NT2/D1 (cell line): ENCODE measurements around the gene R3HDM4.

Source experiments
- DNase-seq: peaks from one replicate; pipeline ENCODE4 v3.0.0-alpha.2; 2011; ENCODE audit warnings: low read depth, low spot score
- H3K27me3 ChIP-seq: 2 replicates; pipeline ENCODE4 v1.6.0; 2011; ENCODE audit warnings: mild to moderate bottlenecking; ENCODE audit not compliant: insufficient read length, insufficient read depth
- H3K36me3 ChIP-seq: 2 replicates; pipeline ENCODE4 v1.6.1; 2011; ENCODE audit warnings: mild to moderate bottlenecking, low read length, mixed read lengths; ENCODE audit not compliant: insufficient read depth, insufficient read length
- H3K4me1 ChIP-seq: 2 replicates; pipeline ENCODE4 v1.5.1; 2011; ENCODE audit not compliant: insufficient read depth, insufficient read length
- H3K4me3 ChIP-seq: 2 replicates; pipeline ENCODE4 v1.5.1; 2011; ENCODE audit warnings: low read depth; ENCODE audit not compliant: insufficient read length
- H3K9ac ChIP-seq: 2 replicates; pipeline ENCODE4 v1.6.0; 2011; ENCODE audit warnings: low read depth; ENCODE audit not compliant: insufficient read length
- H3K9me3 ChIP-seq: 2 replicates; pipeline ENCODE4 v1.5.1; 2011; ENCODE audit warnings: mild to moderate bottlenecking, low read length; ENCODE audit not compliant: insufficient read depth
- SUZ12 ChIP-seq: IDR thresholded peaks from 2 replicates; pipeline ENCODE4 v1.6.1; 2011; ENCODE audit not compliant: insufficient read length, insufficient read depth; ENCODE audit errors: extremely low read depth
- YY1 ChIP-seq: IDR thresholded peaks from 2 replicates; pipeline ENCODE4 v1.6.1; 2011; ENCODE audit not compliant: insufficient read length, insufficient read depth
- ZNF274 ChIP-seq: IDR thresholded peaks from 2 replicates; pipeline ENCODE4 v1.6.1; 2011; ENCODE audit warnings: mild to moderate bottlenecking, low read depth, low read length

Gene R3HDM4

DNA sequence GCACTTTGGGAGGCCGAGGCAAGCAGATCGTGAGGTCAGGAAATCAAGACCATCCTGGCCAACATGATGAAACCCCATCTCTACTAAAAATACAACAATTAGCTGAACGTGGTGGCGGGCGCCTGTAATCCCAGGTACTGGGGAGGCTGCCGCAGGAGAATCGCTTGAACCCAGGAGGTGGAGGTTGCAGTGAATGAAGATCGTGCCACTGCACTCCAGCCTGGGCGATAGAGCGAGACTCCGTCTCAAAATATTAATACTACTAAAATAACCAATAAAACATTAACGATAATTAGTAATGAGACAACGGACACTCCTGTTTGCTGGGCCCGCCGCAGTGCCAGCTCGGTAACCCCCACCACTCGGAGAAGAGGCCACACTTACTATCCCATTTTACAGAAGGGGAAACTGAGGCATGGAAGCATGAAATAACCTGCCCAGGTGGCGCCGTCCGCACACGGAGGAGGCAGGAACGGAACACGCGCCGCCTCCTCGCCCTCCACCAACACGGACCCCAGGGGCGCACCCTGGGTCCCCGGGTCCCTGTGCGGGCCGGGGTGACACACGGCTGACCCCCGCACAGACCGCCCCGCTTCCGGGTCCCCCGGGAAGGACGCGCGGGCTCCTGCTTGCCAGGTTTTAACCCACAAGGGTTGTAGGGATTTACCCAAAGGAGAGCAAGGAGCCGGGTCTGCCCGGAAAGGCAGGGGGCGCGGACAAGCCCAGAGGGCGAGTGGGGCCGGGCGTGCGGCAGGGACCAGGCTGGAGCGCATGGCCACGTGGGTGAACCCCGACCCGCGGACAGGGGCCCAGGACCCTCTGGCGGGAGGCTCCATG is 1.6 kb downstream of the R3HDM4 start:
- Histone ChIP-seq H3K9ac (no peak overlapping the region), H3K27me3 (peaks cover 9% of the 10 kb centered on the region), H3K36me3 (no peaks in the 10 kb centered on the region), H3K9me3 (no peaks in the 10 kb centered on the region), H3K4me1 (peaks cover 10% of the 10 kb centered on the region), H3K4me3 (no peak overlapping the region)
- TF ChIP-seq SUZ12 (no peak), YY1 (no peak), ZNF274 (no peak)
- DNase-seq: no peak

DNA sequence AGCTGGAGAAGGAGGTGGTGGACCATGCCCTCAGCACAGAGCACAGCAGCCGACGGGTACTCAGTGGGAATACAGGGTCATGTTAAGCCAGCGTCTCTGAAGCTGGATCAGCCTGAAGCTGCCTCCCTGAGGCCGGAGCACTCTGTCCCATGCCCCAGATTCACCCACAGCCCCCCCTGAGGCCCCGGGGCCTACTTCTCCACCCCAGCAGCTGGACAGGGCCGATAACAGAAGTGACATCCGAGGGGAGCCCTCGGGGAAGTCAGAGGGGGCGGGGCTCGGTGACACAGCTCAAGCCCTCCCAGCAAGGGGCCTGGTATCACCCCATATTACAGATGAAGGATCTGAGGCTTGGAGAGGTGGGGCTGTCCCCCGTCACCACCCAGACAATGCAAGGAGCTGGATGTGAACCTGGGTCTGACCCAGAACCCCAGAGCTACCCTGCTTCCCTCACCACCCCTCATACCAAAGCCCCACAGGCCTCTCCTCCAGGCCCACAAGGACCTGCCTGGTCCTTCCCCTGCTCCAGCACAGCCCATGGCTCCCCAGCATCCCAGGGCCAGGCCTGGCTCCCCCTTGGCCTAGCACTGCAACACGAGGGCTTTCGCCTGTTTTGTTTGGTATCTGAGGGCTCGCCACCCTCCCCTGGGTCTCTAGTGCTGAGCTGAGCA is 5.7 kb downstream of the R3HDM4 start:
- no peak overlapping the region for H3K4me3 ChIP-seq
- TF ChIP-seq YY1 (no peak), SUZ12 (no peak), ZNF274 (no peak)
- H3K36me3 ChIP-seq: peaks cover 7% of the 10 kb centered on the region
- peaks cover 7% of the 10 kb centered on the region for H3K4me1 ChIP-seq
- H3K9me3 ChIP-seq: no peaks in the 10 kb centered on the region
- H3K9ac ChIP-seq: peak overlapping the region; percentile 44
- no peaks in the 10 kb centered on the region for H3K27me3 ChIP-seq
- no peak for DNase-seq

DNA sequence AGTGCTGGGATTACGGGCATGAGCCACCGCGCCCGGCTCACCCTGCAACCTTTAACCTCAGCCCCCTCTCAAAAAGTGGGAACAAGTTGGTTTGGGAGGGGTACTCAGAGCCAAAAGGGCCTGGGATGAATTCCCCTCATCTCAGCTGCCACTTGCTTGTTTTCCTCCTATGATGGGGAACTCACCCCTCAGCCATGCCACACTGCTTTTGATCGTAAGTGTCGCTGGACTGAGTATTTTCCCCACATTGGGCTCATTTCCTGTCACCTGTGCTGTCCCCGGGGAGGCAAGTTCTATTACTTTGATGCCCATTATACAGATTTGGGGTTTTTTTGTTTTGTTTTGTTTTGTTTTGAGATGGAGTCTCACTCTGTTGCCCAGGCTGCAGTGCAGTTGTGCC is 6.5 kb downstream of the R3HDM4 start:
- peaks cover 7% of the 10 kb centered on the region for H3K4me1 ChIP-seq

DNA sequence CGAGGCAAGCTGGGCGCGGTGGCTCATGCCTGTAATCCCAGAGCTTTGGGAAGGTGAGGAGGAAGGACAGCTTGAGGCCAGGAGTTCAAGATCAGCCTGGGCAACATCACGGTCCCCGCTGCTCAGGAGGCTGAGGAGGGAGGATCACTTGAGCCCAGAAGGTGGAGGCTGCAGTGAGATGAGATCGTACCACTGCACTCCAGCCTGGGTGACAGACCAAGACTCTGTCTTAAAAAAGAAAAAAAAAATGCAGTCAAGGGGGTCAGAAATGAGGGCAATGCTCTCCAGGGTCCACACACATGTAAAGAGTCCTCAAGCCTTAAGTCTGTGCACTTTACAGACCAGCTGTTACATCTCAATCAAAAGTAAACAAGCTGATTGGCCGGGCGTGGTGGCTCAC is 8.5 kb downstream of the R3HDM4 start:
- Histone ChIP-seq H3K27me3 (no peaks in the 10 kb centered on the region), H3K4me1 (peaks cover 15% of the 10 kb centered on the region), H3K4me3 (no peak overlapping the region), H3K36me3 (peaks cover 28% of the 10 kb centered on the region), H3K9me3 (no peaks in the 10 kb centered on the region), H3K9ac (no peak overlapping the region)
- DNase-seq: no peak
- TF ChIP-seq SUZ12: no peak
- TF ChIP-seq ZNF274: no peak
- TF ChIP-seq YY1: no peak

More for the DNA sequence above, 6.5 kb downstream of the R3HDM4 start:
- H3K27me3 ChIP-seq: no peaks in the 10 kb centered on the region
- H3K9me3 ChIP-seq: no peaks in the 10 kb centered on the region
- peaks cover 15% of the 10 kb centered on the region for H3K36me3 ChIP-seq
- no peak overlapping the region for H3K9ac ChIP-seq
- no peak overlapping the region for H3K4me3 ChIP-seq
- TF ChIP-seq YY1 (no peak), ZNF274 (no peak), SUZ12 (no peak)
- no peak for DNase-seq

DNA sequence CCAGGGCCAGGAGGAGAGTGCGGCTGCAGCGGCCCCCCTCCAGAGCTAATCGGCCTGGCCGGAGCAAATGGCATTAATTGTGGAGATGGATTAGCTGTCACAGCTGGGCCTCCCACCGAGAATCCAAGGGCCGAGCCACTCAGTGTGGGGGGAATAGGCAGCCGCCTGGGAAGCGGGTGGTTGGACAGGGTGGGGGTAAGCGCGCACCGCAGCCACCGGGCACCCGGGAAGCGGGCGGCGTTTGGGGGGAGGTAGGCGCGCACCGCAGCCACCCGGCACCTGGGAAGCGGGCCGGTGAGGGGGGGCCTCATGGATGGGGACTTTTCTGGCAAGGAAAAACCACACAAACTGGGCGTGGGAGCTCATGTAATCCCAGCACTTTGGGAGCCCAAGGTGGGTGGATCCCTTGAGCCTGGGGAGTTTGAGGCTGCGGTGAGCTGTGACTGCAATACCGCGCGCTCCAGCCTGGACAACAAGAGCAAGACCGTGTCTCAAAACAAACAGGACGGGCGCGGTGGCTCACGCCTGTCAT is 9.7 kb downstream of the R3HDM4 start:
- H3K4me3 ChIP-seq: no peak overlapping the region
- H3K9me3 ChIP-seq: no peaks in the 10 kb centered on the region
- peaks cover 13% of the 10 kb centered on the region for H3K4me1 ChIP-seq
- TF ChIP-seq ZNF274 (no peak), SUZ12 (no peak), YY1 (no peak)
- peaks cover 38% of the 10 kb centered on the region for H3K36me3 ChIP-seq
- DNase-seq: no peak
- H3K9ac ChIP-seq: no peak overlapping the region
- H3K27me3 ChIP-seq: no peaks in the 10 kb centered on the region

DNA sequence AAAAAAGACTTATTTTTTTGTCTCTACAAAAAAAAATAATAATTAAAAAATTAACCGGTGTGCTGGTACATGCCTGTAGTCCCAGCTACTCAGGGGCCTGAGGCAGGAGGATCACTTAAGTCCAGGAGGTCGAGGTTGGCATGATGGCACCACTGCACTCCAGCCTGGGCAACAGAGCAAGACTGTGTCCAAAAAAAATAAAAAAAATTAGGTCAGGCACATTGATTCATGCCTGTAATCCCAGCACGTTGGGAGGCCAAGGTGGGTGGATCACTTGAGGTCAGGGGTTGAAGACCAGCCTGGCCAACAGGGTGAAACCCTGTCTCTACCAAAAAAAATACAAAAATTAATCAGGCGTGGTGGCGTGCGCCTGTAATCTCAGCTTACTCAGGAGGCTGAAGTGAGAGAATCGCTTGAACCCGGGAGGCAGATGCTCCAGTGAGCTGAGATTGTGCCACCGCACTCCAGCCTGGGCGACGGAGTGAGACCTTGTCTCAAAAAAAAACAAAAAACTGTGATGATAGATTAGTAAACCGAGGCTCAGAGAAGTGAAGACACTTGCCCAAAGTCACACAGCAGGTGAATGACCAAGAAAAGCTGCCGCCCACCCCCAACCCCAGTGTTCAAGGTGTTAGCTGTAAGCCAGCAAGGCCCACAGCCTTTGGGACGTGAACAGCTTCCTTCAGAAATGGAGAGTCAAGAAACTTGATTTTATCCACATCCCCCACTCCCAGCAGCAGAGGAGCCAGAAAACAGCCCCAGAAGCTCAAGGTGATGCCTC is 10.4 kb downstream of the R3HDM4 start:
- no peak overlapping the region for H3K4me3 ChIP-seq
- TF ChIP-seq SUZ12 (no peak), ZNF274 (no peak), YY1 (no peak)
- H3K27me3 ChIP-seq: no peaks in the 10 kb centered on the region
- peaks cover 40% of the 10 kb centered on the region for H3K36me3 ChIP-seq
- peaks cover 13% of the 10 kb centered on the region for H3K4me1 ChIP-seq
- H3K9me3 ChIP-seq: no peaks in the 10 kb centered on the region
- no peak overlapping the region for H3K9ac ChIP-seq
- no peak for DNase-seq

DNA sequence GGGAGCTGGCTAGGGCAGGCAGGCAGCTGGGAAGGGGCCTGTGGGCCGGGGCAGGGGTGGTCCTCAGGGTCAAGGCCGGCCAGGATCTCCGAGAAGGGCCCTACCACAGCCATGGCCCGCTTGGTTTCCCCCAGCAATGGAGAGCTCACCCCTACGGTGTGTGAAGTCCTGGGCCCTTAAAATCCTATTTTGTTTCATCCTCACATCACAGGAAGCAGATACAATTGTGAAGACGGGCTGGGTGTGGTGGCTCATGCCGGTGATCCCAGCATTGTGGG is 11.0 kb downstream of the R3HDM4 start:
- DNase-seq: no peak
- Histone ChIP-seq H3K9ac (no peak overlapping the region), H3K4me1 (peaks cover 11% of the 10 kb centered on the region), H3K9me3 (no peaks in the 10 kb centered on the region), H3K27me3 (no peaks in the 10 kb centered on the region), H3K36me3 (peaks cover 46% of the 10 kb centered on the region), H3K4me3 (no peak overlapping the region)
- TF ChIP-seq YY1 (no peak), SUZ12 (no peak), ZNF274 (no peak)
